Uterus (tissue), 4 donors: ENCODE data around the gene DPF3. TPM values are rescaled to one million over a fixed set of nuclear protein-coding genes. Genes with fewer than 3 reads are reported as not detected.

Source experiments
- DNase-seq, 2 donors: peaks; one replicate each; pipeline ENCODE4 v3.0.0-alpha.2; 2019 to 2020
- H3K27ac ChIP-seq, 2 donors: fragments of 200-600 bp; sonication (generic); 1 replicate in 1 of 2; 2 replicates in 1 of 2; pipeline ENCODE4 v1.5.1; 2016 to 2018
- H3K27me3 ChIP-seq, 2 donors: fragments of 200-600 bp; sonication (generic); one replicate each; pipeline ENCODE4 v1.5.1; 2018 to 2019; ENCODE audit warnings: control low read depth in 1 of 2
- H3K36me3 ChIP-seq, 2 donors: fragments of 200-600 bp; sonication (generic); one replicate each; pipeline ENCODE4 v1.5.1; 2019; ENCODE audit warnings: control low read depth in 1 of 2
- H3K4me1 ChIP-seq, 2 donors: fragments of 200-600 bp; sonication (generic); one replicate each; pipeline ENCODE4 v1.5.1; 2018 to 2019; ENCODE audit warnings: control low read depth in 1 of 2
- H3K4me3 ChIP-seq, 2 donors: fragments of 200-600 bp; sonication (generic); 1 replicate in 1 of 2; 2 replicates in 1 of 2; pipeline ENCODE4 v1.5.1; 2018 to 2019; ENCODE audit warnings: mild to moderate bottlenecking in 1 of 2
- H3K9me3 ChIP-seq, 2 donors: fragments of 200-600 bp; sonication (generic); one replicate each; pipeline ENCODE4 v1.5.1; 2019; ENCODE audit warnings: control low read depth in 1 of 2
- POLR2A ChIP-seq, 2 donors: fragments of 450-650 bp; IDR thresholded peaks; one replicate each; pipeline ENCODE4 v1.6.1; 2016; ENCODE audit warnings: antibody characterized with exemption in 2 of 2, mild to moderate bottlenecking in 1 of 2, moderate library complexity in 1 of 2
- intact Hi-C: fragments of 100-400 bp; cut with DNase I; formaldehyde crosslinking; loops from one replicate; pipeline ENCODE4 v1.15.1; 2023; ENCODE audit warnings: low total_unique reads
- total RNA-seq, 4 donors: library from RNA; depleted of rRNA in 3 of 4; stranded (reverse); fragments of >200 nt in 3 of 4; gene quantifications; one replicate each; pipeline versions ENCODE4 v1.1.0 to v1.2.4, GENCODE V29; 2014 to 2023
- TF ChIP-seq, protein P1 (sequence below), 4 experiments: fragments of 200-600 bp in 2 of 4; fragments of 450-650 bp in 2 of 4; sonication (generic) in 2 of 4; IDR thresholded peaks; one replicate each; pipeline ENCODE4 v1.5.1; 2016 to 2019; ENCODE audit warnings: antibody characterized with exemption in 4 of 4, mild to moderate bottlenecking in 2 of 4, moderate library complexity in 1 of 4
- donor health status: DM: yes; HTN: yes; CAD: no.

Gene DPF3
- total RNA-seq = 1 to 10 TPM in 2 of 4 donors, not detected in 2; 1.6 to 2.8 TPM

DNA sequence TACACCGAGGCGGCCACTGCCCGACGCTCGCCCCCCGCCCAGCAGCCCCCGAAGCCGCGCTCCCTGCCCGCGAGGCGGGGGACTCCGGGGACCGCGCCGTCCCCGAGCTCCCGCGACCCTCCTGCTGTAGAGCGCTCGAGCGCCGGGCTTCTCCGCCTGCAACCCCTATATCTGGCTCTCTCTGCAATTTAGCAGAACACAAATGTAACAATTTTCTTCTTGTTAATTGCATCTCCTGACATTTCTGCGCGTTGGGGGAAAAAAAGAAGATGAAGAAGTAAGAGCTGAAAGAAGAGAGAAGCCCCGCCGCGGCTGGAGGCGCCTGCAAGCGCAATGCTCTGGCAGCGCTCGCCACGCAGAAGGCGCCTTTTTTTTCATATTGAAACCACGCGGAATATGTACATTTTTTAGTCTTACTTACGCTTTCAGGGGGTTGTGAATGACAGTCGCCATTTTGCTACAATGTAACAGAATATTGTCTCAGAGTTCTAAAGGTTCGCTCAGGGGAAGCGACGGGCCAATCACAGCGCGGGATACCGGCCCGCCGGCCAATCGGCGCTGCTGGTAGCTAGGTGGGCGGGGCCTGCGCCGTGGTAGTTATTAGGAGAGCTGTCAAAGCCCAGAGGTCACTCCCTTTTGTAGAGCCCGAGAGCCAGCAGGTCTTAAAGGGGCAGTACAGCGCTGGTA, at the start of gene DPF3:
TSS of gene DPF3 (minus strand) at position 466 of the 687 bp plus-strand sequence. CDS start at position 453, 13 bp downstream.
- Histone ChIP-seq H3K36me3 (no peaks in the 10 kb centered on the region), H3K27me3 (peaks cover 0 to 31% of the 10 kb centered on the region in 2 donors), H3K4me1 (peaks cover 0 to 10% of the 10 kb centered on the region in 2 donors), H3K4me3 (peak within 1 kb of the TSS; percentile 54 to 71), H3K9me3 (no peaks in the 10 kb centered on the region), H3K27ac (peak within 1 kb of the TSS; percentile 11 to 23)
- intact Hi-C loops = no loop called here
- TF ChIP-seq POLR2A (IDR thresholded peaks at IDR 0.05) = peak; percentile 15 to 63
- TF ChIP-seq, protein P1, sequence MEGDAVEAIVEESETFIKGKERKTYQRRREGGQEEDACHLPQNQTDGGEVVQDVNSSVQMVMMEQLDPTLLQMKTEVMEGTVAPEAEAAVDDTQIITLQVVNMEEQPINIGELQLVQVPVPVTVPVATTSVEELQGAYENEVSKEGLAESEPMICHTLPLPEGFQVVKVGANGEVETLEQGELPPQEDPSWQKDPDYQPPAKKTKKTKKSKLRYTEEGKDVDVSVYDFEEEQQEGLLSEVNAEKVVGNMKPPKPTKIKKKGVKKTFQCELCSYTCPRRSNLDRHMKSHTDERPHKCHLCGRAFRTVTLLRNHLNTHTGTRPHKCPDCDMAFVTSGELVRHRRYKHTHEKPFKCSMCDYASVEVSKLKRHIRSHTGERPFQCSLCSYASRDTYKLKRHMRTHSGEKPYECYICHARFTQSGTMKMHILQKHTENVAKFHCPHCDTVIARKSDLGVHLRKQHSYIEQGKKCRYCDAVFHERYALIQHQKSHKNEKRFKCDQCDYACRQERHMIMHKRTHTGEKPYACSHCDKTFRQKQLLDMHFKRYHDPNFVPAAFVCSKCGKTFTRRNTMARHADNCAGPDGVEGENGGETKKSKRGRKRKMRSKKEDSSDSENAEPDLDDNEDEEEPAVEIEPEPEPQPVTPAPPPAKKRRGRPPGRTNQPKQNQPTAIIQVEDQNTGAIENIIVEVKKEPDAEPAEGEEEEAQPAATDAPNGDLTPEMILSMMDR (IDR thresholded peaks at IDR 0.05) = no peak
- DNase-seq = peak; percentile 91

- H3K9me3 ChIP-seq = no peaks in the 10 kb centered on the region
- H3K36me3 ChIP-seq = no peaks in the 10 kb centered on the region
- no peak for TF ChIP-seq POLR2A (IDR thresholded peaks at IDR 0.05)
- intact Hi-C loops = no loop called here
- no peak overlapping the region for H3K4me3 ChIP-seq
- no peak for DNase-seq
- no peaks in the 10 kb centered on the region for H3K4me1 ChIP-seq
- no peaks in the 10 kb centered on the region for H3K27me3 ChIP-seq
- H3K27ac ChIP-seq = no peak overlapping the region
Measured at GRCh38 chr14:72942934-72943333, 49.0 kb upstream of the DPF3 start.

DNA sequence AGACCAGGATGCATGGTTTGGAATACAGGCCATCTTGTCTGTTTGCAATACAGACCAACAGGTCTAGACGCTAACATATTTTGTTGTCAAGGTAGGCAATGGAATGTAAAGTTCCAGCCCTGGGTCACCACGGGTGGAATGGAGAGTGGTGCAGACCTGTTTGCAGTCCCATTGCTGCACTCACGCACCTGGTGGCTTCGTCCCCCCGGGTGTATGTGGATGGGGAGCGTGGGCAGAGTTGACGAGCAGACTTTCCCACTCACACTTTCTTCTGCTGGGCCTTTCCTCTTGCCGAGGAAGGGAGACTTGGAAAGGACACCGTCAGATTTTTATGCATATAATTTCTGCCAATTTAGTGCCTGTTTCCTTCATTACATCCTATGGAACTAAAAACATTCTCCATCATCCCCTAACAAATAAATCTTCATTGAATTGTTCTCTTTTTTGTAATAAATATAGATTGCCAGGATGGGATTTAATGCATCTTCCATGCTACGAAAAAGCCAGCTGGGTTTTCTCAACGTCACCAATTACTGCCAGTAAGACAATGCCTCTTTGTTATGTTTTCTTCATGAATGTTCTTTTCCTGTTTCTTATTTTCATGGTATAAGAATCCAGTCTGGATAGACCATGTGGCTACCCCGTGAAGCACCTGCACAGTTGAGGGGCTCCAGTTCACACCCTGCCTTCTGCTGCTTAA, 47.5 kb upstream of the DPF3 start:
- H3K9me3 ChIP-seq = no peaks in the 10 kb centered on the region

DNA sequence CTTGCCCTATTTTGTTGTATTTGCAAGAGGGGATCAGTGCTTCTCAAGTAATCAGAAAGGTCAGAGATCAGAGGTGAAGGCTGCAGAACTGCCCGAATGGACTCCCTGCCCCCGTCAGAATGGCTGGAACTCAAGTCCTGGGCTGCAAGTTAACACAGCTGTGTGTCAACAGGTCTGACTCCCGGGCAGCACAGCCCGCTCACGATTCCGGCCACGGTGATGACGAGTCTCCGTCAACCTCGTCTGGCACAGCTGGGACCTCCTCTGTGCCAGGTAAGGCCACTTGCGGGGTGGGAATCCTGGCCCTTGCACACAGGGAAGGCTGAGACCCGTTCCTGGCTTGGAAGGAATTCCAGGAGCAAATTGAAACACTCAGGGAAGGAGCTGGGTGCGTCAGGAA, 45.7 kb upstream of the DPF3 start:
- intact Hi-C loops = no loop called here
- H3K9me3 ChIP-seq = no peaks in the 10 kb centered on the region
- H3K27me3 ChIP-seq = no peaks in the 10 kb centered on the region
- H3K4me3 ChIP-seq = no peak overlapping the region
- H3K27ac ChIP-seq = no peak overlapping the region
- H3K36me3 ChIP-seq = no peaks in the 10 kb centered on the region
- TF ChIP-seq, protein P1 (IDR thresholded peaks at IDR 0.05) = no peak
- TF ChIP-seq POLR2A (IDR thresholded peaks at IDR 0.05) = no peak
- H3K4me1 ChIP-seq = no peaks in the 10 kb centered on the region
- DNase-seq = no peak

More for the DNA sequence above, 47.5 kb upstream of the DPF3 start:
- no peak overlapping the region for H3K27ac ChIP-seq
- intact Hi-C loops = no loop called here
- H3K27me3 ChIP-seq = no peaks in the 10 kb centered on the region
- no peak overlapping the region for H3K4me3 ChIP-seq
- DNase-seq = no peak
- H3K36me3 ChIP-seq = no peaks in the 10 kb centered on the region
- H3K4me1 ChIP-seq = no peaks in the 10 kb centered on the region
- TF ChIP-seq, protein P1 (IDR thresholded peaks at IDR 0.05) = no peak
- no peak for TF ChIP-seq POLR2A (IDR thresholded peaks at IDR 0.05)

DNA sequence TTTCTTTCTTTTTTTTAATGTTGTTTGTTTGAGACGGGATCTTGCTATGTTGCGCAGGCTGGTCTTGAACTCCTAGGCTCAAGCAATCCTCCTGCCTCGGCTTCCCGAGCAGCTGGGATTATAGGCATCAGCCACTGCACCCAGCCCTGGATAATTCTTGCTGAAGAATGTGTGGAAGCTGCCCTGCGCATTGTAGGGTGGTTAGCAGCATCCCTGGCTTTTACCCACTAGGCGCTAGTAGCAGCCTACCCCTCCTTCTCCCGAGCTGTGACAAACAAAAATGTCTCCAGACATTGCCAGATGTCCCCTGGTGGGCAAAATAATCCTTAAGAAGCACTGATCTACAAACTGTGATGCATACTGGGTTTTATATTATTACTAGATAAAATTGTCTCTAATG, 39.0 kb upstream of the DPF3 start:
- Histone ChIP-seq H3K27ac (no peak overlapping the region), H3K4me3 (no peak overlapping the region), H3K27me3 (no peaks in the 10 kb centered on the region), H3K9me3 (no peaks in the 10 kb centered on the region), H3K36me3 (no peaks in the 10 kb centered on the region), H3K4me1 (no peaks in the 10 kb centered on the region)
- intact Hi-C loops = no loop called here
- DNase-seq = no peak
- TF ChIP-seq, protein P1 (IDR thresholded peaks at IDR 0.05) = no peak
- TF ChIP-seq POLR2A (IDR thresholded peaks at IDR 0.05) = no peak
